Activated CD4-positive, CD25-positive, alpha-beta regulatory T cell treated with anti-CD3 and anti-CD28 coated beads, Interleukin-2, amount 50 U/mL, for 24 hours (primary cell): ENCODE measurements around the gene OR4D2.
A peak's percentile ranks its signal among the peaks of the same experiment; 100 is the strongest.
"Not testable (repeated sequence)": the region's sequence is repeated elsewhere in the genome, so short reads cannot be mapped to it uniquely, and the experiment has no call there.

Experiments used
- ATAC-seq, 2 donors: fragments of 150-1000 bp; cut with Tn5 transposase; one replicate each; pipeline ENCODE4 v1.10.0; 2021; ENCODE audit warnings: mild to moderate bottlenecking in 1 of 2, moderate library complexity in 1 of 2

Gene OR4D2

GRCh38 chr17:58166682-58167081, at the start of gene OR4D2:
OR4D2 (plus strand) TSS chr17:58166982; CDS start chr17:58169656, 2,674 bp downstream.
- no peak for ATAC-seq

GRCh38 chr17:58117382-58117781, 49.4 kb upstream of the OR4D2 start:
- ATAC-seq, result no peak

GRCh38 chr17:58119491-58119890, 47.3 kb upstream of the OR4D2 start:
- no peak for ATAC-seq

GRCh38 chr17:58120195-58120822, 46.5 kb upstream of the OR4D2 start:
- ATAC-seq, result no peak

GRCh38 chr17:58121925-58122324, 44.9 kb upstream of the OR4D2 start:
- ATAC-seq, result no peak

GRCh38 chr17:58127846-58128245, 38.9 kb upstream of the OR4D2 start:
- no peak for ATAC-seq

GRCh38 chr17:58132697-58133096, 34.1 kb upstream of the OR4D2 start:
- not testable (repeated sequence) for ATAC-seq

- ATAC-seq, result no peak
Measured at GRCh38 chr17:58136669-58137279, 30.0 kb upstream of the OR4D2 start.

GRCh38 chr17:58141505-58141904, 25.3 kb upstream of the OR4D2 start:
- no peak for ATAC-seq

- not testable (repeated sequence) for ATAC-seq
Measured at GRCh38 chr17:58143335-58143734, 23.4 kb upstream of the OR4D2 start.

GRCh38 chr17:58144801-58145200, 22.0 kb upstream of the OR4D2 start:
- no peak for ATAC-seq

GRCh38 chr17:58147930-58148434, 18.8 kb upstream of the OR4D2 start, which contains the start of gene OR4D1:
OR4D1 (plus strand) TSS chr17:58148384; CDS start chr17:58155154, 6,770 bp downstream.
- ATAC-seq, result no peak

- no peak for ATAC-seq
Measured at GRCh38 chr17:58148609-58149008, 18.2 kb upstream of the OR4D2 start.

GRCh38 chr17:58150394-58150793, 16.4 kb upstream of the OR4D2 start:
- no peak for ATAC-seq

GRCh38 chr17:58153046-58153445, 13.7 kb upstream of the OR4D2 start:
- ATAC-seq, result no peak

GRCh38 chr17:58153671-58154070, 13.1 kb upstream of the OR4D2 start:
- ATAC-seq, result no peak

GRCh38 chr17:58156839-58157803, 9.7 kb upstream of the OR4D2 start:
- ATAC-seq, result peak; percentile 88 to 91

- no peak for ATAC-seq
Measured at GRCh38 chr17:58158181-58158580, 8.6 kb upstream of the OR4D2 start.

- ATAC-seq, result no peak
Measured at GRCh38 chr17:58161566-58161965, 5.2 kb upstream of the OR4D2 start.

- no peak for ATAC-seq
Measured at GRCh38 chr17:58165981-58166380, 801 bp upstream of the OR4D2 start.

- no peak for ATAC-seq
Measured at GRCh38 chr17:58170622-58171021, 3.8 kb downstream of the OR4D2 start.

GRCh38 chr17:58172369-58173071, 5.7 kb downstream of the OR4D2 start:
- peak; percentile 46 to 72 for ATAC-seq

GRCh38 chr17:58174871-58175270, 8.1 kb downstream of the OR4D2 start:
- no peak for ATAC-seq
